GM21576 (cell line): ENCODE measurements around the gene MEF2C.

ENCODE experiments used
- ATAC-seq: cut with Tn5 transposase; IDR thresholded peaks from one replicate; pipeline ENCODE4 v1.9.1; 2021; ENCODE audit warnings: mild to moderate bottlenecking, moderate library complexity; ENCODE audit not compliant: unreplicated experiment

The MEF2C gene

DNA sequence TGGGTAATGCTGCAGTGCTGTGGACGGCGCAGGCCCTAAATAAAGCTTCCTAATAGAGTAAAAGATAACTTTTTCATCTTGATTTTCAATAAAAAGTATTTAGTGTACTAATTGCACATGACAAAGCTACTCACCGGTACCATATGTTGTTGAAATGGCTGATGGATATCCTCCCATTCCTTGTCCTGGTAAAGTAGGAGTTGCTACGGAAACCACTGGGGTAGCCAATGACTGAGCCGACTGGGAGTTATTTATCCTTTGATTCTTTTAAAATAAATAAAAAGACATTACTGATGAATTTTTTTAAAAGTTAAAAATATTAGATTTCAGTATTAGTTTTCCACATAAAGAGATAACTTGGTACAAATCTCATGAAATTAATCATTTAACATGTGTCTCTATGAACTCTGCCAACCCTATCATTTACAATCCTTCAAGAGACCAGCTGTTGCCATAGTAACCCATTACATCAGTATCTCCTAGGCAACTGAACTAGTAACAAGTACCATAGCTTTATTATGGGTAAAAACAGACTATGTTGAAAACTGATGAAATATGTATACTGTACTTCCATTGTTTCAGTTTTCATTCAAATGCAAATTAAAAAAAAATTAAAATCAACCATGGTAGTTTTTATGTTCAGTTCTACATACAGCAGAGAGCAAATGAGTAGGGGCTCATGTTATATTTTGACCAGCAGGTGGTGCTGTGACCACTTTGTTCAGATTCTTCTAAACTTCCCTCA, 153.7 kb downstream of the MEF2C start:
- peak; percentile 32 for ATAC-seq

DNA sequence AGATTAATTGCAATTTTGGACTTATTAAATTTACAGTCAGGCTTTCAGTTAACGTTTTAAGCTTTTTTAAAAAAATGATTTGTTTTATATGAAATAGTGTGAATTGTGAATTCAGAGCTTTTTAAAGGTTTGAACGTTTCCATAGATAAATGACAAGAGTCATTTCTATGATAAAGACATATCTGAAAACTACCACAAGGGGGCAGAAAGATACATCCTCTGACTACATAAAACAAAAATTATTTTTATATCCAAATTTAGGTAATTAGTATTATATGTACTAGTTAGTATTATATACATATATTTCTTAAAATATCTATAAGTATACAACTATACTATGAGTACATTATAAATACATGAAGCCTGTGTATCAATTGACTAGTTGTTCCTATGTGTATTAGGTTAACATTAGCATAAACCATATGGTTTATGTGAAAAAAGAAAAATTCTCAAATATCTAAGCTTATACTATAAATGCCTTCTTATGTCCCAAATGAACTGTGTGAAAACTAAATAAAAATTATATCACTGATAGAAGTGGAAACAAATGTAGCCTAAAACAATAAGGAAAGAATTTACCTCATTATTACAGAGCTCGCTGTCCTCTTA, 155.2 kb downstream of the MEF2C start:
- ATAC-seq = no peak

DNA sequence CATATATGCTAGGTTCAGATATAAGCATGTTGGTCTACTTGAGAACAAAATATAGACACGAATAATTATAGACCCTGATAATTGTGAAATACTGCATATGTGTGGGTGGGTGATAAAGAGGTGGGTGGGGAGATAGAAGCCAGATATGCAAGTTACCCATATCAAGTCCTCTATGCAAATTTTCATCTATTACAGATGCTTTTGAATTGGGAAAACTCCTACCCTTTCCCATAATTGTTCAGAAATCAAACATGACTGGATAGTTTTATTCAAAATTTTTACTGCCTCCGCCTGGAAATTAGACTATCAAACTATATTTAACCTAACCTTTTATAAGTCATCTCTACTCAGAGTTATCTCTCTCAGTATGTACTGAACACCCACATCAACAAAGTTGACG, 157.5 kb downstream of the MEF2C start:
- no peak for ATAC-seq

DNA sequence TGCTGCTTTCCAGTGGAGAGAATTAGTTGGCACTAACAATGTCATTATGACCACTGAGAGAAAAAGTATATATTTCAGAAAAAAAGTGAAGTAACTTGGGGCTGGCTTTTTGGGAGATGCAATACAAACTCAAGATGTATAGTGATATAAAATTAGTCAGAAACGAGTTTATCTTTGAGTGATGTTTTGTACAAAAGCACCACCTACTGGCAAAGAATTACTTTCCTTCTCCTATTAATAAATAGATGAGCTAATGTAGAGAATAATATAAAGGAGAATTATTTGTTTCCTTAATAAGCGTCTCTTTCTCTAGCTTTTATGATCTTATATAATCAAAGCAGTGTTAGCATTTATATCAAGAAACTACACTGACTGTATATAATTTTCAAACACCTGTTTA, 158.8 kb downstream of the MEF2C start:
- ATAC-seq = no peak

DNA sequence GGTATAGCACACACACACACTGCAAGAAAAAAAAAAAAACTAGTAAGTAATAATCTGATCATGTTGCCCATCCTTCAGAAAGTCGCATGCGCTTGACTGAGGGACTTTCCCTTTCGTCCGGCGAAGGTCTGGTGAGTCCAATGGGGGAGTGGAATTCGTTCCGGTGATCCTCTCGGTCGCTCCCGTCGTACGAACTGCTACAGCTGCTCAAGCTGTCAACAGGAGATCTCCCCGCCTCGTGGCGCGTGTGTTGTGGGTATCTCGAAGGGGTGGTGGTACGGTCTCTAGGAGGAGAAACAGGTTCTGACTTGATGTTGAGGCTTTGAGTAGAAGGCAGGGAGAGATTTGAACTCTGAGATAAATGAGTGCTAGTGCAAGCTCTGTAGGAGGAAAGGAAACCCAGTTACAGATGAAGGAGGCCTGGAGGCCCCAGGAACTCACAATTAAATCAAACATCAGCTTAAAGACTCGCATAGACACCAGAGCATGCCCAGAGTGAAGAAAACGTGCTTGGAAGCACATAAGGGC, 160.4 kb downstream of the MEF2C start:
- no peak for ATAC-seq

DNA sequence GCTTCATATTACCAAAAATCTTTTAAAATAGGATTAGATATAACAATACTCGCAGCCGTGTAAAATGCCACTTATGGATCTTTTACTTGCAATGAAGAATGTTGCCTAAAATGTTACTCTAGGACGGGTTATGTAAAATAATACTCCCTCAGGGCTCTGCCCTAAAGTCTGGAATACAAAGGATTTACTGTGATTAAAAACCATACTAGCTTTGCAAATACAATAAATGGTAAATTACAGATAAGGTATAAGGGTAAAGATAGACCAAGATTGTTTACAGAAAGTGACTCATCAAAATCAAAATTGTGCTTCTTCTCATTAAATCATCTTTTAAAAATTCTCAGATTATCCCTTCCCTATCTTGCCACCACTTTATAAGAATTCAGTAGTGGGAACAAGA, 163.6 kb downstream of the MEF2C start:
- no peak for ATAC-seq

DNA sequence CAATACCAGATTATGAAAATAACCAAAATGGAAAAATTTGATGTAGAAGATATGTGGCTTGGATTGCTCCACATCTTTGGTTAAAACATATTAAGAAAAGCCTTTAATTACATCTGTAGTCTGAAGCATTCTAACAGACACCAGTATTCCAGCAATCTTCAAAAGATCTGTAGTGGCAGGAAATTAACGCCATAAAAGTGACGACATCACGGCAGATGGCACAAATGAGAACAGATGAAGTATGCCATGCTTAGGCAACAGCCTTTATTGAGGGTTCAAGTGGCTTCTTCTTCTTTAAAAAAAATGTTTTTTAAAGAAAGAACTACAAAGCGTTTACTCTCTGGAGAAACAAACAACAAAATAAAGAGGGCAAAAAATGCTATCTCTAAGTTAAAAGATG, 164.2 kb downstream of the MEF2C start:
- ATAC-seq = no peak

DNA sequence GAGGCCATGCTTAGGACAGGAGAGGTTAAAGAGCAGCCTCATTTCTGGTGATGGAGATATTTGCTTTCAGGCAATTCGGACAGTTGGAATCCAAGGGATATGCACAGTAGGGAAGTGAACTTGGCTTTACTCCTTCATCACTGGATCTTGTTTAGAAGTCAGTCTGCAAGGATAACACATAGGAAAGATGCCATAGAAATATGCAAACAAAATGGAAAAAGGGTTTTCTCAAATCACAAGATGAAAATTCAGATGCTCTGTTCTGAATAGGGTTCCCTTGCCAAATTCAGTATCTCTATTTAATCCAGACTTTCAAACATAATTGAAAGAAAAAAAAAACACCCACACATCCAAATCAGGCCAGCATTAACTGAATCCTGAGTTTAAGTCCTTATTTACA, 166.9 kb downstream of the MEF2C start:
- no peak for ATAC-seq

DNA sequence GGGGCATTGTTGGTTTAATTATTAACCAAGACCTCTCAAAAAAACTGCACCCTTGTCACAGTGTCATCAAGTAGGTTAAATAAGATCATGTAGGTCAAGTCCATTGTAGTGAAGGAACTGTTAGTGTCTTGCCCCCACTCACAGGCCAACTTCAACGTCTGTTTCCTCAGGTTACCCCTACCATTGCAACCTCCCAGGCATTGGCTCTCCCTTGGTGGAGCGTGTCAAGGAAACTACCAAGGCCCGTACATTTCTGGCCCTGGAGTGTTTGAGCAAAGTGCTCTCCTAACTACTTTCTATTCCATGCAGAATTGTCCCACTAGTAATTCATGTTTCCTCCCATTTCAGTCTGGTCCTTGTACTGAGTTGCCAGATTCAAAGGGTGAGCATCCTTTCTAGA, 167.5 kb downstream of the MEF2C start:
- no peak for ATAC-seq

DNA sequence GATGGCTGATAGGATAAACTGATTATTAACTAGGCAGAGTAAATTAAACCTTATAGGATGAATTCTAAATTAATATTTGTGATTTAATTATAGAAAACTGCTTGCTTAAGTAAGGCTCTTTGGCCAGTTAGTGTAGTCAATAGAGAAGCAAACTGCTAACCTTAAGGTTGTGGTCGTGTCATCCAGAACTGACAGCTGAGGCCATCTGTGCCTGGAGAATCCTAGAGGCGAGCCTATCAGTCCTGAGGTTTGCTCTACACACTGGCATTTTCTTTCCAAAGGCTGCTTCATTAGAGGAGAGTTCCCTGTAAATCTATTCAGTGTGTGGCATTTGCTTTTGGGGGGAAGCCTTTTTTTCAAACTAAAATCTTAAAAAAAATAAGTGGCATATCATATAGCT, 169.2 kb downstream of the MEF2C start:
- no peak for ATAC-seq

DNA sequence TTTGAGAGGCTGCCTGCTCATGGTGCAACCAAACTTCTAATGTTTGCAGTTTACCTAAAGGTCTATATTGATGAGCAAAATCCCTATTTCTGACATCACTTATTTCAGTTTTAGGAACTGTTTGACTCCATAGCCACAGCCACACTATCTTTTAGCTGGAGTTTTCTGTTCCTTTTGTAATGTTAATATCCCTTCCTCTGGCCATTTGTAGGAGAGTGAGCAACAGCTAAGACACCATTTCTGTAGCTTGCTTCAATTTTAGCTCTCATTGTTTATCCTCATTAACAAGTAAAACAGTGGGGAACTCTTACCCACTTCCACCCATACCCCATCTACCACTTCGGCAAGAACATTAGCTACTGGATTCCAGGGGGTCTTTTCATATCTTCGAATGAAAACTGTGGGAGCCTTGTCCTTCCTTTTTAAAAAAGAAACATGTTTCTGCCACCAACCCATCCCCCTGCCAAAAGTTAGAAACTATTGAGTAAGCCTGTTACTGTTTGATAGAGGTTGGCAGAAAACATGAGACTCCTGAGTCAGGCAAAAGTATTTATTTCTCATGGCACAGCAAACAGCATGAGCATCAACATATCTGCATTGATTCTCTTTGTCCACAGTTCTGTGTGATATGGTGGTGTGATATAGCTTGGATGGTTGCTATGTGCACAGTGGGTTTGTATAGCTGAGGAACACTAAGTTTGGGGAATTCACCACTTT, 174.1 kb downstream of the MEF2C start:
- no peak for ATAC-seq

DNA sequence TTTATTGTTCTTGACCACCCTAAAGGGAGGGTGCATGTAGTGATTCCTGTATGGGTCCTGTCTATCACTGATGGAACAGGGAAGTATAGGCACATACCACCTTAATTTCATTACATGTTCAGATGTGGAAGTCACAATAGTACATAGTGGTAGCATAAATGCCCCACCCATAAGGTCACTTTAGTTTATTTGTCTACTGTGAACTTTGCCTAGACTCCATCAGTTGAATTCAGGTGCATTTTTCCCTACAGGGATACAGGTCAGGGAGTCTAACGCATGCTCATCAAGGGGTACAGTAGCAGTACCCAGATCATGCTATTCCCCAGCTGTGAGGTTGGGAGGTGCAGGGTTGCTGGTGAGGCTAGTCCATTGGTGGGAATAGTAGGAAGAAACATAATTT, 175.0 kb downstream of the MEF2C start:
- ATAC-seq = no peak

DNA sequence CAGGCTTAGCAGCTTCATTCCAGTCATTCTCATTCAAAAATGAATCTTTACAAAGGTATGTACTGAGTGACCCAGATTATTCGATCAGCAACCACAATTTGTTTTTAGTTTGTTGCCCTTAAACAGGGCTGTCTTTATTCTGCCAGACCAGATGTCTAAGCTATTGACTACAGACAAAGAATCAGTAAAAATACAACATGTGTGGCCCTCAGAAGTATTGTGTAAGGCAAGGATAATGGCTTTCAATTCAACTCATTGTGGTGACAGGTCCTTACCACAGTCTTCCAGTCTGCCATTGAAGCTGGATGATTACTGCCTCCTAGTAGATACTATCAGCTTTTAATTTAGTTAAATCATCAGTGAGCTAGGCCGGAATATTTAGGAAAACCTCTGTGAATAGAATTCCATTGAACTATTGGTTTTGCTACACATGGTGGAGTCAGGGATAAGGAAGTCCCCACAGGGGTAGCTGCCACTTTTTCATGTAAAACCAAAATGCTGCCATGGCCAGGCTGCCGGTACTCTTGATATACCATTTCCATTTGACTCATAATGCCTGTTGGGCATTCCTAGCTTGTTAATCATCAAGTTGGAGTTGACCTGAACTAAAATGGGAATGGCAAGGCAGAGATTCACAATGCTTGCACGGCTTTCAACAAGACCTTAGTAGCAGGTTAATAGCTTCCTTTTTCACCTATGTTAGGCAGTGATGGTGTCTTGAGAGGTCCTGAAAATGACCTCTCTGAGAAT, 175.6 kb downstream of the MEF2C start:
- no peak for ATAC-seq

DNA sequence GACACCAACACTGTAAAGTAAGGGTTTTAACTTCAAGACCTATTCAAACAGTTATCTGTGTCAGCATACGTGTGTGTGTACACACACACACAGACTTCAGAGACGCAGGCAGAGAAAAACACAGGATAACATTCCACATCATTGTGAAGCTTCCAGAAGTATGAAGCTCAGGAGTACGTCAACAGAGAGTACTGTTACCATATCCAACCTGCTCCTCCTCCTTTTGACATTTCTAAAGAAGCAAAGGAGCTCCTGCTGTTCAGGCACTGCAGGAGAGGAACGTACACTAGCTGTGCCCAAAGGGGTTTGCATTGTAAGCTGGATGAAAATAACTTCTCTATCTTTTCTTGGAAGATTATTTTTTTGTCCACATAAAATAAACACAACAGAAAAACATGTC, 180.7 kb downstream of the MEF2C start:
- ATAC-seq = no peak

DNA sequence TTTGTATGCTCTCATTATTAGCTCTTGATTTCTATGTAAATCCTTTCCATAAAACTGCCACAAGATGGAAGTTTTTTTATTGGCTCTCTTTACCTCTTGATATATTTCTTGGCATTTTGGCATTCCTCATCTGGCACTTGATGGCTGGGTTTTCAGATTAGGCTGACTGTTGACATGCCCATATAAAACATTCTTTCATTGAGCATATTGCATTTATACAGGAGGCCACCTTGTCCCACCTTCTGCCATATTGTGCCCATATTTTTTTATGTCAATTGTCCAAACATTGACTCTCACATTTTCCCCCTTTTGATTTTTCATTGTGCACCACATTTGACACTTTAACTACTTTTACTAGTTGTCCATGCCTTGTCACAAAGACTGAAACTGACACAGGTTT, 182.9 kb downstream of the MEF2C start:
- no peak for ATAC-seq

DNA sequence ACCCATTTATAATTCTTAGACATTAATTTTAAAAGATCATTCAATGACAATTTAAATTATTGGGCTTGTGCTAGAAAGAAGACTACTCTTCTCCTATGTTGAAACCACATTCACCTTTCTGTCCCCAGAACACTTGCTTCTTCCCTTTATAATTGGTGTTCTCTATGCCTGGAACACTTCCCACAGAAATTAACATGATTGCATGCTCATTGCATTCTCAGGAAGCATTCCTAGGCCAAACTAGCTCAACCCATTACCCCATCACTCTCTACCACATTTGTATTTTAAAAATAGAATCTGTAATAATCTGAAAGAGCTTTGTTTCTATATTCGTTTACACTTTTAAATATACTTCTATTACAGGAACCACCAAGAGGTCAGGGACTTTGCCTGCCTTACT, 184.7 kb downstream of the MEF2C start:
- no peak for ATAC-seq

DNA sequence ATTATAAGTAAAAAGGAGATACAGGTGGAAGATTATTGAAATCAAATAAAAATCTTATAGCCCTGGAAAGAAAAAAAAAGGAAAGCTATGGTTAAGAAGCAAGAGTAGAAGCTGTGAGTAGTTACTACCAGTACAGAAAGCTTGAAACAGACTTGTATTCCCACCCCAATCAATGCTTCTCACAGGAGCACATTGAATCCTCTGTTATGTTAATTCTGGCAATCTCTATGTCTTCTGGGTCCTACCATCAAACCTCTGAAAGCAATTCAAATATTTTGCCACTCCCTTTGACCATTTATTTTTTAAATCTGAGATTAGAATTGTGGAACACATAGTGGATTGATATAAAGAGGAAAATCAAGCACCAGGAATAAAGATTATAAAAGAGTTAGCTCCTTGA, 186.5 kb downstream of the MEF2C start:
- ATAC-seq = no peak

DNA sequence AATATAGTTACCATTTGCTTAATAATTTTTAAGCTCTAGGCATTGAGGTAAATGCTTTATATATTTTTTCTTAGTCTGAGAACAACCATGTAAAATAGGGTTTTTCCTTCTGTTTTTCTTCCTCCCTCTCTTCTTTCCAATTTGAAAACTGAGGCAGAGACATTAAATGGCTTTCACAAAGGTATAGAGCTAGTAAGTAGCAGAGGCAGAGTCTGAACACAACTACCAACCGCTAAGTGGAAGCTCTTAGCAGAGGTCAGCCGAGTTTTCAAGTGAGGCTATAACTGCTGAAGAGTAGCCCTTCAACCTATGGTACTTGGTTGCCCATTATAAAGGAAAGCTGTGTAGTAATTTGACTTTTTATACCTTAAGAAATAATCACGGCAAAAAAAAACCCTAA, 187.1 kb downstream of the MEF2C start:
- no peak for ATAC-seq

DNA sequence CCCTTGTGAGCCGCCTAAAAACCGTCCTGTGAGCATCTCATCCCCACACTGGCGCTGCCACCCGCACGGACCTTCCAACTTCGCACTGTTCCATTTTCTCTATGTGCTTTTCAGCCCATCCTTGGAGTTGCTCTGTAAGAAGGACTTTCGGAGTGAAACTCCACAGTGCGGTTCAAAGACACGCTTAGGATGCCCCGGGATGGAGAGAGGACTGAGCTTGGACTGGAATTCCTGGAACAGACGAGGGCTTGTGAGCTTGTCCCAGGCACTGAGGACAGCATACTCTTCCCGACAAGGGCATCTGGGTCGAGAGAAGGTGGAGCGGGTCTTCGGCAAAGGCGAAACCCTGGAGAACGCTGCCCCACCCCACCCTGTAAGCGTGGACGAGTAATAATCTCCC, 187.8 kb downstream of the MEF2C start:
- no peak for ATAC-seq

DNA sequence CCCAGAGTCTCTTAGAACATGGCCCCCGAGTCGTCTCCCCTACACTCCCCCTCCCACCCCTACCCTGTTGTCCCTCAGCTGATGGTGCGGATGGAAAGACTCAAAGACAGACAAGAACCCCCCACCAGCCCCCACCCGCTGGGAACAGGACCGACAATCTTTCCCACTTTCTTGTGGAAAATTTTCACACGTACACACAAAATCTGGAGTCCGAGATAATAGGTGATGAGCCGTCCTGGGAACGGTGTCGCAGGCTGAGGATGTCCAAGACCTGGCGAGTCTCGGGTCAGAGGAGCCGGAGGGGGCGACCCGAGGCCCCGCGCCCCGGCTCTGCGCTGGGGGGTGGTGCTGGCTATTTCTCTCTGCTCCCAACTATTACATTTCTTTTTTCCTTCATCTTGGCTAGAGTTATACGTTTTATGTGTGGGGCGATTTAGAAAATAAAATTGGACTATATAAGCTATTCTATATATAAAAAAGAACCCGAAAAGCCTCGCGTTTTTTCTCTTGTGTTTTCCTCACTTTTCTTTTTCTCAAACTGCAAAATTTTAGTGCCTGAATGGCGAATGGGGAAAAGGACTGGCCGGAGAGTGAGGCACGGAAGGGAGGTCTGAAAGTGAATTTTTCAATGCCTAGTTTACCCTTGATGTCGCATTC, 188.8 kb downstream of the MEF2C start:
- ATAC-seq = no peak
